GM23248 (cell line): ENCODE results near the gene SH3RF1. TPM values are rescaled to one million over a fixed set of nuclear protein-coding genes. Genes with fewer than 3 reads are reported as not detected.

Source experiments
- DNase-seq: peaks from one replicate; pipeline ENCODE4 v3.0.0-alpha.2; 2015
- H2AFZ ChIP-seq: fragments of 200-600 bp; sonication (generic); 2 replicates; pipeline ENCODE4 v1.6.1; 2016; ENCODE audit warnings: antibody characterized with exemption
- H3F3A ChIP-seq: fragments of 200-600 bp; sonication (generic); 2 replicates; pipeline ENCODE4 v1.6.1; 2016; ENCODE audit warnings: mild to moderate bottlenecking, antibody characterized with exemption, mixed run types; ENCODE audit not compliant: insufficient read depth
- H3K27ac ChIP-seq: fragments of 200-600 bp; sonication (generic); 2 replicates; pipeline ENCODE4 v1.5.1; 2016; ENCODE audit warnings: mild to moderate bottlenecking
- H3K27me3 ChIP-seq: fragments of 200-600 bp; sonication (generic); replicated peaks from 2 replicates; pipeline ENCODE4 v1.6.1; 2016; ENCODE audit warnings: mild to moderate bottlenecking; ENCODE audit not compliant: insufficient read depth
- H3K36me3 ChIP-seq: fragments of 200-600 bp; sonication (generic); 2 replicates; pipeline ENCODE4 v1.6.1; 2016; ENCODE audit warnings: low read depth, mild to moderate bottlenecking
- H3K4me1 ChIP-seq: fragments of 200-600 bp; sonication (generic); 2 replicates; pipeline ENCODE4 v1.6.1; 2016; ENCODE audit warnings: mild to moderate bottlenecking; ENCODE audit not compliant: insufficient read depth
- H3K4me2 ChIP-seq: fragments of 200-600 bp; sonication (generic); one replicate; pipeline ENCODE4 v1.6.1; 2016; ENCODE audit warnings: mild to moderate bottlenecking; ENCODE audit not compliant: unreplicated experiment
- H3K4me3 ChIP-seq: fragments of 200-600 bp; sonication (generic); 2 replicates; pipeline ENCODE4 v1.5.1; 2016; ENCODE audit warnings: mild to moderate bottlenecking
- H3K79me2 ChIP-seq: fragments of 200-600 bp; sonication (generic); 2 replicates; pipeline ENCODE4 v1.6.1; 2016; ENCODE audit warnings: mild to moderate bottlenecking; ENCODE audit not compliant: insufficient read depth
- H3K9ac ChIP-seq: fragments of 200-600 bp; sonication (generic); 2 replicates; pipeline ENCODE4 v1.6.1; 2016; ENCODE audit warnings: mild to moderate bottlenecking
- H3K9me2 ChIP-seq: fragments of 200-600 bp; sonication (generic); 2 replicates; pipeline ENCODE4 v1.6.1; 2016; ENCODE audit warnings: mixed run types, mild to moderate bottlenecking, moderate library complexity; ENCODE audit not compliant: insufficient read depth
- H3K9me3 ChIP-seq: fragments of 200-600 bp; sonication (generic); one replicate; pipeline ENCODE4 v1.6.1; 2017; ENCODE audit warnings: low read depth
- H4K20me1 ChIP-seq: fragments of 200-600 bp; sonication (generic); 2 replicates; pipeline ENCODE4 v1.6.0; 2016; ENCODE audit not compliant: insufficient read depth
- EZH2 ChIP-seq: fragments of 200-600 bp; sonication (generic); IDR thresholded peaks from 2 replicates; pipeline ENCODE4 v1.6.1; 2018; ENCODE audit warnings: antibody characterized with exemption, mild to moderate bottlenecking; ENCODE audit not compliant: insufficient read depth, poor library complexity, severe bottlenecking
- EZH2phosphoT487 ChIP-seq: fragments of 200-600 bp; sonication (generic); IDR thresholded peaks from 2 replicates; pipeline ENCODE4 v1.6.1; 2018; ENCODE audit warnings: antibody characterized with exemption, moderate library complexity, mild to moderate bottlenecking, low read depth; ENCODE audit not compliant: insufficient read depth
- WGBS, 2 experiments: methylation state at CpG; one replicate each; pipeline ENCODE4 v1.1.6; 2015 to 2017; ENCODE audit warnings: low lambda C conversion rate in 2 of 2, low coverage in 1 of 2; ENCODE audit errors: missing lambda C conversion rate in 2 of 2; 5-methylcytosine and 5-hydroxymethylcytosine counted together
- in situ Hi-C: fragments of 300-500 bp; cut with MboI; formaldehyde crosslinking; loops from 2 replicates; pipeline ENCODE4 v1.15.0; 2020
- polyA plus RNA-seq: library from polyadenylated mRNA; unstranded; fragments of >200 nt; fragmentation: Nextera tagmentation; extraction: Ambion mirVana; gene quantifications from 2 replicates; pipeline ENCODE4 v1.2.1, GENCODE V29; 2016
- total RNA-seq: library from RNA; depleted of rRNA; stranded (reverse); fragments of >200 nt; shearing (Covaris generic); gene quantifications from 2 replicates; pipeline ENCODE4 v1.2.3, GENCODE V29; 2014

The SH3RF1 gene
- total and polyA plus RNA-seq, 2 experiments from 2014 or later, result 28.3 to 55.5 TPM

GRCh38 chr4:169248645-169249044 lies 22.1 kb downstream of the SH3RF1 start:
- Histone ChIP-seq H2AFZ (no peak overlapping the region), H3K27ac (no peak overlapping the region), H3K9ac (no peak overlapping the region), H3K36me3 (peaks cover 16% of the 10 kb centered on the region; the same call in 1 of the 2 replicates), H3K9me2 (no peaks in the 10 kb centered on the region), H4K20me1 (peaks cover 61% of the 10 kb centered on the region), H3F3A (peaks cover 78% of the 10 kb centered on the region), H3K27me3 (no peaks in the 10 kb centered on the region), H3K4me1 (peaks cover 73% of the 10 kb centered on the region), H3K4me2 (no peak overlapping the region), H3K79me2 (peaks cover 100% of the 10 kb centered on the region), H3K9me3 (no peaks in the 10 kb centered on the region), H3K4me3 (no peak overlapping the region)
- TF ChIP-seq EZH2phosphoT487 (no peak), EZH2 (no peak)
- DNase-seq, result no peak
- in situ Hi-C loops, result no loop called here
- 96 to 98% methylated on average over 8 of the region's 8 CpGs for WGBS, 2 experiments

DNA sequence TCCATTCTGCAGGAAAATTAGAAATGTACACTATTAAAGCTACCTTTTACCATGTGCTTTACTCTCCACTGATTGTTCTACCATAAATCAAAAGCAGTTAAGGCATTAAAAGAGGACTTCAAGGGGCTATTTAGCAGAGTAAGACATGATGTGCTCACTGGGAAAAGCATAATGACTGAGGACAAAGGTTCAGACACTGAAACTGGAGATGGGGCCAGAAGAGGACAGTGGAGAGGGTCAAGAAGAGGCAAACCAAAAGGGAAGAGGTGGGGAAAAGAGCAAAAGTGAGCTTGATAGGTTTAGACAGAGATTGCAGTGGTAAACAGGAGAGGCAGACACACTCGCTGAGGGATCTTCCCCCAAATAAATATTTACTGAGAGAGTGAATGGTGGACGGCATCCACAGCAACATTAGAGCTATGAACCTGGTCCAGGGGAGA lies 23.8 kb downstream of the SH3RF1 start:
- H3K9ac ChIP-seq, result no peak overlapping the region
- H3K36me3 ChIP-seq, result peaks cover 16% of the 10 kb centered on the region; the same call in 1 of the 2 replicates
- no peak overlapping the region for H3K4me2 ChIP-seq
- H4K20me1 ChIP-seq, result peaks cover 55% of the 10 kb centered on the region
- no peaks in the 10 kb centered on the region for H3K9me2 ChIP-seq
- no peaks in the 10 kb centered on the region for H3K27me3 ChIP-seq
- H2AFZ ChIP-seq, result no peak overlapping the region
- H3K4me1 ChIP-seq, result peaks cover 73% of the 10 kb centered on the region
- TF ChIP-seq EZH2phosphoT487, result no peak
- no peak for TF ChIP-seq EZH2
- H3K4me3 ChIP-seq, result no peak overlapping the region
- DNase-seq, result no peak
- H3K79me2 ChIP-seq, result peaks cover 100% of the 10 kb centered on the region
- 79 to 81% methylated on average over 2 of the region's 2 CpGs for WGBS, 2 experiments
- H3K27ac ChIP-seq, result no peak overlapping the region
- in situ Hi-C loops, result no loop called here
- peaks cover 72% of the 10 kb centered on the region for H3F3A ChIP-seq
- H3K9me3 ChIP-seq, result no peaks in the 10 kb centered on the region

- Histone ChIP-seq H3K9ac (no peak overlapping the region), H4K20me1 (peaks cover 55% of the 10 kb centered on the region), H3K4me3 (no peak overlapping the region), H3K36me3 (peaks cover 16% of the 10 kb centered on the region; the same call in 1 of the 2 replicates), H3K9me2 (no peaks in the 10 kb centered on the region), H3K27ac (no peak overlapping the region), H2AFZ (no peak overlapping the region), H3K4me1 (peaks cover 73% of the 10 kb centered on the region), H3K27me3 (no peaks in the 10 kb centered on the region), H3F3A (peaks cover 65% of the 10 kb centered on the region), H3K9me3 (no peaks in the 10 kb centered on the region), H3K79me2 (peaks cover 100% of the 10 kb centered on the region), H3K4me2 (no peak overlapping the region)
- no peak for TF ChIP-seq EZH2phosphoT487
- TF ChIP-seq EZH2, result no peak
- WGBS, 2 experiments, result 72 to 73% methylated on average over 3 of the region's 3 CpGs
- in situ Hi-C loops, result no loop called here
- no peak for DNase-seq
Observed at GRCh38 chr4:169246279-169246678, 24.5 kb downstream of the SH3RF1 start.

DNA sequence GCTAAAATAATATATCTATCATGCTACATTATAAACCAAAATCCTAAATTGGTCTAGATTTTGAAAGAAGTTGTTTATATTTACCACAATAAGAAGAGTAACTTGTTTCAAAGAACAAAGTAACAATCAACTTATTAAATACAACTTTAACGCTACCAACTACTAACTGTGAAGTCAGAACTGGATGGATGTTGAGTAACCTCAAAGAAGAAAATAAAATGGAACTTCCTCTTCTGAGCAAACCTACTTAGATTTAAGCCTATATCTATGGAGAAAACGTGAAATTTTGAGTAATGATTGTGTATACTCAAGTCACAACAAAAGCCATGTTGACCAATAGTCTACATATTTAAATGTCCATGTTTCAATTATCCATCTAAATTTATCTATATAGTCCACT lies 25.7 kb downstream of the SH3RF1 start:
- Histone ChIP-seq H3K9ac (no peak overlapping the region), H3K79me2 (peaks cover 100% of the 10 kb centered on the region), H4K20me1 (peaks cover 54% of the 10 kb centered on the region), H3K36me3 (peaks cover 16% of the 10 kb centered on the region; the same call in 1 of the 2 replicates), H2AFZ (no peak overlapping the region), H3K4me3 (no peak overlapping the region), H3K9me3 (no peaks in the 10 kb centered on the region), H3K27ac (no peak overlapping the region), H3K9me2 (no peaks in the 10 kb centered on the region), H3F3A (peaks cover 56% of the 10 kb centered on the region), H3K27me3 (no peaks in the 10 kb centered on the region), H3K4me2 (no peak overlapping the region), H3K4me1 (peaks cover 65% of the 10 kb centered on the region)
- WGBS, 2 experiments, result 98% methylated on average over 2 of the region's 2 CpGs
- DNase-seq, result no peak
- TF ChIP-seq EZH2phosphoT487 (no peak), EZH2 (no peak)
- in situ Hi-C loops, result no loop called here
